A204.1 (cell line): ENCODE results near the gene OR51B2.

Experiments used
- FAIRE-seq: peaks from 2 replicates; lab custom pipeline; 2012; peaks lifted over from hg19 to GRCh38; lab: Jason Lieb, UNC

OR51B2 gene

DNA sequence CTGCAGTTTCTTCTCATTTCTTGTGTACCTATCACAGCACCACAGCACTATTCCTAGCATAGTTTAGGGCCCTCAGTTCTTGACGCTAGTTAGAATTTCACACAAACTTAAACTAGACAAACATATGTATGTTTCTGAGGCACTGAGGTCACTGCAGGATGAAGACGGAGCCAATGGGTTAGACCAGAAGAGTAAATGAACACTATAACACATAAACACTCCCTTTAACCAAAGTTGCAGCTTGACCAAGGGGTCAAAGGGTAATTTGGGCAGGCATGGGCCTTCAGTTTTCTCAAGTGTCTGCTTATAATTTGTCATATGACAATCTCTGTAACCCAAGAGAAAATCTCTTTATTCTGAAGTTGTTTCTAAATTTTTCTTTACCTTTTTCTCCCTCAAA, 41.5 kb downstream of the OR51B2 start:
- FAIRE-seq: no peak

DNA sequence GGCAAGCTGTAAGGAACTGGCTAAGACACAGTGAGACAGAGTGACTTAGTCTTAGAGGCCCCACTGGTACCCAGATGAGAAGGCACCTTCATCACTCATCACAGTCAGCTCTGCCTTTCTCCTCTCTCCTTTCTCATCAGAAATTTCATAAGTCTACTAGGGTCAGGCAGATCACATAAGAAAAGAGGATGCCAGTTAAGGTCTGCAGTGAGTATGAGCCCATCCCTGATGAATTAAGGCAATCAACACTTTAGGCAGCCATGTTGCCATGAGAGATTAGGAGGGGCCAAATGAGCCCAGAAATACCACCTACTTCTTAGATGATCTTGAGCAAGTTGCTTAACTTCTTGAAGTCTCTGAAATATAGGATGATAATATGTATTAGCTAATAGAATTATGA, 42.5 kb downstream of the OR51B2 start:
- no peak for FAIRE-seq

DNA sequence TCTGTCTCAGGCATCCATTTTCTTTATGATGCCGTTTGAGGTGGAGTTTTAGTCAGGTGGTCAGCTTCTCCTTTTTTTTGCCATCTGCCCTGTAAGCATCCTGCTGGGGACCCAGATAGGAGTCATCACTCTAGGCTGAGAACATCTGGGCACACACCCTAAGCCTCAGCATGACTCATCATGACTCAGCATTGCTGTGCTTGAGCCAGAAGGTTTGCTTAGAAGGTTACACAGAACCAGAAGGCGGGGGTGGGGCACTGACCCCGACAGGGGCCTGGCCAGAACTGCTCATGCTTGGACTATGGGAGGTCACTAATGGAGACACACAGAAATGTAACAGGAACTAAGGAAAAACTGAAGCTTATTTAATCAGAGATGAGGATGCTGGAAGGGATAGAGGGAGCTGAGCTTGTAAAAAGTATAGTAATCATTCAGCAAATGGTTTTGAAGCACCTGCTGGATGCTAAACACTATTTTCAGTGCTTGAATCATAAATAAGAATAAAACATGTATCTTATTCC, 43.5 kb downstream of the OR51B2 start:
- no peak for FAIRE-seq

DNA sequence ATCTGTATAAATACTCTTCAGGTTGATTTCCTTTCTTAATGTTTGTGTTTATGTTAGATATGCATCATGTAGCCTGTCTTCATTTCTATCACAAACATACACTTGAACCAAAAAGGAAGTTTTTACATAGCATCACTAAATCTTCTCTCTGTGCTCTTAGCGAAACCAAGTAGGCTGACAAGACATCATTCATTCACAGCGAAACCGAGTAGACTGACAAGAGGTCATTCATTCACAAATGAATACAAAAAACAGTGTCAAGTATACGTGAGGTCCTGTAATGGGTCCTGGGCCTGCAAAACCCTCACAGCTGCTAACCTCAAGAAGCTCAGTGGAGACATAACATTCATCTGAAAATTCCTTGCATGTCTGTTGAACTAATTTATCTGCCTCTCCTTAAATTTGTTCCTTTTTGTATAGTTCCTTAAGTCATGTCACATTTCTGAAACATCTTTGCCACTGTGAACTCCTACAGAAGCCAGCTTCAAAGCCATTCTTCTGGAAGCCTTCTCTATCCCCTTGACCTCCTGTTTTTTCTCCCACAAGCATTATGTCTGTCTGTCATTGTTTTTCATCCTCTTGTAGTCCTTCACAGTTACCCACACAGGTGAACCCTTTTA, 44.5 kb downstream of the OR51B2 start:
- no peak for FAIRE-seq

DNA sequence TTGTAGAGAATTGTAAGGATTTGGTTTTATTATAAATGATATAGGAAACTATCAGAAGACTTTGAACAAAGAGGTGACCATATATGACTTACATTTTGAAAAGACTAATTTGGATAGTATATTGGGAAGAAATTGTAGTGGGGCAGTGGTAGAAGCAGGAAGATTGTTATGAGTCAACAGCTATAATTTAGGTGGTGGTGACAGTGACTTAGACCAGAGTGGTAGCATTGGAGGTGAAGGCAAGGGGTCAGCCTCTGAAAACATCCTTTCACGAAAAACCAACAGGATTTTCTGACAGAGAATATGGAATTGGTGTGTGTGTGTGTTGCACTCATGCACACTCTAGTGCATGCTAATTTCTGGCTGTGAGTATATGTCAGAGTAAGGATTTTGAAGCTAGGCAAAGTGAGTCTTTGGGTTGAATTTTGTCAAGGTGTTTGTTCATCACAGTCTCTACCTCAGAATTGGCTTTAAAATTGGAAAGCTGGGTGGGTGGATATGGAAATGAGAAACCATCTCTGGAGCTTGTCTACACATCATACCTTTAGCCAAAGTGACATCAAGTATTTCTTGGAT, 46.2 kb downstream of the OR51B2 start:
- FAIRE-seq: no peak

DNA sequence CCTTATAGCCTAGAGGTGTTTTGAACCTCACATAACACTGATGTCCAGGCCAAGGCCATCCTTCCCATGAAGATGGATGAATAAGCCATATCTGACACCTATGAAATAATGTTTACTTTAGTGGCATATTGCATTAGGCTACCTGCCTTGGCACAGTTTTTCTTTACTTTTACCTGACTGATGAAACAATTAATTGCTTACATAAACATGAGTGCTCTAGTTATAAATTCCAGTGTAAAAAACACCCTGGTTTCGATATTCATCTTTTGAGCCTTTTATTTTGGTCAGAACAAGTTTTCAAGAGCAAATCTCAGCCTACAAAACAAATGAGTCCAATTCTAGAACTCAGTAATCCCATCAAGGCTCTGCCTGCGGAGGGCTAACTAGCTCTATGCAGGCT, 47.4 kb downstream of the OR51B2 start:
- no peak for FAIRE-seq

DNA sequence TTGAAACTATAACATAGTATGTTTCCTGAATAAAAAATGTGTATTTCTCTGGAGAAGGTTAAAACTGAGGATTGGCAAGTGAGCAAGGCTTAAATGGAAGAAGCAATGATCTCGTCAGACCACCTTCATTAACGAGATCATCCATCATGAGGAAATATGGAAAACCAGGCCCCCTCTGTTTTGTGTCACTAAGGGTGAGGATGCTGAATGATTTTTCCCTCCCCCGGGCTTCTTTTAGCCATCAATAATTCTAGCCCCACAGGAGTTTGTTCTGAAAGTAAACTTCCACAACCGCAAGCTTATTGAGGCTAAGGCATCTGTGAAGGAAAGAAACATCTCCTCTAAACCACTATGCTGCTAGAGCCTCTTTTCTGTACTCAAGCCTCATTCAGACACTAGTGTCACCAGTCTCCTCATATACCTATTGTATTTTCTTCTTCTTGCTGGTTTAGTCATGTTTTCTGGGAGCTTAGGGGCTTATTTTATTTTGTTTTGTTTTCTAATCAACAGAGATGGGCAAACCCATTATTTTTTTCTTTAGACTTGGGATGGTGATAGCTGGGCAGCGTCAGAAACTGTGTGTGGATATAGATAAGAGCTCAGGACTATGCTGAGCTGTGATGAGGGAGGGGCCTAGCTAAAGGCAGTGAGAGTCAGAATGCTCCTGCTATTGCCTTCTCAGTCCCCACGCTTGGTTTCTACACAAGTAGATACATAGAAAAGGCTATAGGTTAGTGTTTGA, 48.6 kb downstream of the OR51B2 start:
- FAIRE-seq: no peak

DNA sequence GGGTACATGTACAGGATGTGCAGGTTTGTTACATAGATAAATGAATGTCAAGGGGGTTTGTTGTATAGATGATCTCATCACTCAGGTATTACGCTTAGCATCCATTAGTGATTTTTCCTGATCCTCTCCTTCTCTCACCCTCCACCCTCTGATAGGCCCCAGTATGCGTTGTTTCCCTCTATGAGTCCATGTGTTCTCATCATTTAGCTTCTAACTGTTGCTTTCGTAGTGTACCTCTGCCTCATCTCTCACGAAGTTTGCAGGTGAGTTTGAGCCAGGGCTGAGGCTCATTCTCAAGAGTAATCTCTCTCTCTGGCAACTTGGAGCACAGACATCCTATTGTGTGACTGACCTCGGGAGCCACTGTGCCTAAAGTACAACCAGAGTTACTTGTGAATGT, 49.7 kb downstream of the OR51B2 start:
- no peak for FAIRE-seq
